GM11168 (cell line): ENCODE measurements around the gene EID1.

Source experiments
- in situ Hi-C: fragments of 300-500 bp; cut with MboI; formaldehyde crosslinking; loops from one replicate; pipeline ENCODE4 v1.12.0; 2022; ENCODE audit warnings: low sequenced_read_pairs; ENCODE audit not compliant: unreplicated experiment

EID1 gene

DNA sequence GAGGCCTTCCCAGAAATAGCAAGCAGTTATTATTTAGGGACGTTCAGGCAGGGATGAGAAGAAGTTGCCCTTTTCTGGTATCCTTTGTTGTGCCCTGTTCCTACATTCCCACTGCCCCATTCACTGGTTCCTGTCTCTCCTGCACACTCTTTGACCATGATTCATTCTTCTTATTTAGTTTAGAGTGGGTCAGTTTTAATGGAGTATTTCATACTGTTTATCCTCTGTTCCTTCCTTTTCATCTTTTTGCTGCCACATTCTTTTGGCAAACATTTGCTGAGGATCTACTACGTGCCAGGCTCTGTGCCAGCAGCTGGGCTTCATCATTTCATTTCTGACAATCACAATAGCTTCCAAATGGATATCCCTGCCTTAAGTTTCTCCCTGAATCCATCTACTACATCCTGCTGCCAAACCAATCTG is 11.8 kb upstream of the EID1 start:
- in situ Hi-C loops = loop anchor here (25.0 kb wide), 3 partner anchors 246 to 1271 kb away; partner anchors contain the start of gene FGF7

DNA sequence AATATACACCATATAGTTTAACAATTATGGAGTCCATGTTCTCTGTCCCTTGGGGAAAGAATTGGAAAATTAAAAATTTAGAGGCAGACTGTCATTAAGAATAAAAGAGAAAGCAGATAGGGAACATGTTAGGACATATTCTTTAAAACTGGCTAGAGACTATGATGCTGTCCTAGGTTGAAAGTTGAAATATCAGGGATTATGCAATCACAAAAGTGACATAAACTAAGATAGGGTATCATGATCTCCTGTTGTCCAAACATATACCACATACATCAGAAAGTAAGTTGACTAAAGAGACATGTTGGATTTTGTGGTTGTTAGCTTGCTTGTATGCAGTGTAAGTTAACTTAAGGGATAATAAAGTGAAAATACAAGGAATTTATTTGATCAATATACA is 9.9 kb upstream of the EID1 start:
- in situ Hi-C loops = loop anchor here (25.0 kb wide), 3 partner anchors 244 to 1269 kb away; partner anchors contain the start of gene FGF7

DNA sequence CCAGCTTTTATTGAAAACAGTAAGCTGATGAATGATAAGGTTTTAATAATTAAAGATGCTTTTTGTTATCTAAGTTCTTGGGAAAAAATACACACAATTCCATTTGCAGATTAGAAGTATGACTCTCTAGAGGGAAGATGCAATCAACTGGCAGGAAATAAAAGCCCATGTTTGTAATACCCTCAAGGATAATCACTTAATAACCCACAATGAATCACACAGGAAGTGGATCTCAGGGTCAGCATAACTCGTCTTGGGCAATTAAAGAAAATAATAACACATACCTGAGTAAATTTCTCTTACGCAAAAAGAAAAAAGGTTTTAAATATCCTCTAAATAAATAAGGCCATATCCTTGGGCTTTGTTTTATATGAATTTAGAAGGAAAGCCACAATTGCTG is 9.4 kb upstream of the EID1 start:
- in situ Hi-C loops = loop anchor here (25.0 kb wide), 3 partner anchors 244 to 1269 kb away; partner anchors contain the start of gene FGF7

DNA sequence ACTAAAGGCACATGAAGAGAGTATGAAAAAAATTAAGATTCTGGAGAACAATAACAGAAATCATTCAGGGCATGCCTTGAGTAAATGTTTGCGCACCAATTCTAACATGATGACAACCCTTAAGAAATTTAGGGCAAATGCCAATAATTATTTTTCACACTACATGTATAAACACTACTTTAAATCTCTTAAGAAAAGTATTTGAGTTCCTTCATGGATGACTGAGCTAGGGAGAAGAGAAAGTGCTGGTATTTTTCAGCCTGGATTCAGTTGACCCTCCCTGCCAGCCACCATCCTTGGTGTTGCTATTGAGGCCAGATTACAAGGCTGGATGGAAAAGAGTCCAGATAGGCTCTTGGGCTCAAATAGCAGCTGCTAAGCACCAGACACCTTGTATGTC is 8.0 kb upstream of the EID1 start:
- in situ Hi-C loops = loop anchor here (25.0 kb wide), 3 partner anchors 242 to 1267 kb away; partner anchors contain the start of gene FGF7

DNA sequence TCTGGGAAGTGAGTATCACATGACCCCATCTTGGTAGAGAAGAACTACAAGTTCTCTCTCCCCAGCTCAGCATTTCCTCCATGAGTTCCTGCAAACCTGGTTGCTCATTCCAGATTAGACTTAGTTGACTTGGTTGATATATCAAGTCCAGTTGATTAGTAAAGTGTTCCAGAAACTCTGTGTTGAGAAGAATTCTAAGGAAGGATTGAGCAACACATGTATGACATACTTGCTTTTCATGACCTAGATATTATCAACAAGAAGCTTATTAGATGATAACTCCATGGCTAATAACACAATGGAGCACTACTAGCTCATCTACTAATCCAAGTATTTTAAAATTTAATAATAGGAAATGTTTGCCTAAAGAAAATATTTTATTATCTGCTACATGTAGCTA is 6.4 kb upstream of the EID1 start:
- in situ Hi-C loops = loop anchor here (25.0 kb wide), 3 partner anchors 241 to 1266 kb away; partner anchors contain the start of gene FGF7

DNA sequence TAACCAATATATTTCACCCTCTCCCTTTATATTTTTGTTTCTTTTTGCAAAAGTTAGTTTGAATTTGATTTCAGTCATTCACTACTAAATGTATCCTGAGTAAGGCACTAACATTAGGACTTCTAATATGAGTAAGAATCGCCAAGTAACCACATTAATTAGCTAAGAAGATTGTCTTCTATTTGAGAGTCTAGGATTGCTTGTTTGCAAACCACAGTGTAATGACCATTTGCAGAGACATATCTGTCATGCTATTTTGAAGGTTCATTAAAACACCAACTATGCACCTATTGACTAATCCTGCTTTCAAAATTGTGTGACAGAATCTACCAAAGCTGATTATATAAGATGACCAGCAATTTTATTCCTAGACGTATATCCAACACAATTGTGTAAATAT is 5.3 kb upstream of the EID1 start:
- in situ Hi-C loops = loop anchor here (25.0 kb wide), 3 partner anchors 240 to 1265 kb away; partner anchors contain the start of gene FGF7

DNA sequence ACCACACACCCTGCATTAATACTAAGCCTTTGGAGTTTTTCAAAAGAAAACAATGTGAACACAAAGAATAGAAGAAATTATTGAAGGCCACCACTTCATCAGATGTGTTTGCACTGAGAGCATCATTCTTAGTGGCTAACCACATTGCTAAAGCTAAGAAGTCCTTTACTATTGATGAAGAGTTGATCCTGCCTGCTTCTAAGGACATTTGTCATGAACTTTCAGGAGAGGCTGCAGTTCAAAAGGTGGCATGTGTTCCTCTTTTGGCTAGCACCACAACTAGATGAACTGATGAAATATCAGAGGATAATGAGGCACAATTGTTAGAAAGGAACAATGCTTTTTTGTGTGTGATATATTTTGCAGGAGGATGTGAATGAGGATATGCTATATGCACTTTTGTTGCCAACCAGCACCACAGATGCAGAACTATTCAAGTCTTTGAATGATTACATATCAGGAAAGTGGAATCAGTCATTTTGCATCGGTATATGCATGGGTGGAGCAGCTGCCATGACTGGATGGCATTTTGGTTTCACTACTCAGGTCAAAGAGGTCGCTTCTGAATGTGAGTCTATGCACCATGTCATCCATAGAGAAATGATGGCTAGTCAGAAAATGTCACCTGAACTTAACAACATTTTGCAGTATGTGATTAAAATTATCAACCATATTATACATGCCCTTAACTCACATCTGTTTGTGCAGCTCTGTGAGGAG is 2.5 kb upstream of the EID1 start:
- in situ Hi-C loops = no loop called here

DNA sequence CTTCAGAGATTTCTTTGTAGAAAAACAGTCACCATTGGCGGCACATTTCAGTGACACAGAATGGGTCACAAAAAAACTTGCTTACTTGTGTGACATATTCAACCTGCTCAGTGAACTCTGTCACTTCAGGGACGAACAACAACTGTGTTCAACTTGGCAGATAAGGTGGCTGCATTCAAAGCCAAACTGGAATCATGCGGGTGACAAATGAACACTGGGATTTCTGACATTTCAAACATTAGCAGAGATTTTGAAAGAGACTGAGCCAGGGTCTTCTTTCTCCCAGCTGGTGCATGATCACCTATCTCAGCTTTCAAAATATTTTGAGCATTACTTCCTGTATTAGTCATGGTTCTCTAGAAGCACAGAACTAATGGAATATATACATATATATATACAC is 1.9 kb upstream of the EID1 start:
- in situ Hi-C loops = no loop called here

DNA sequence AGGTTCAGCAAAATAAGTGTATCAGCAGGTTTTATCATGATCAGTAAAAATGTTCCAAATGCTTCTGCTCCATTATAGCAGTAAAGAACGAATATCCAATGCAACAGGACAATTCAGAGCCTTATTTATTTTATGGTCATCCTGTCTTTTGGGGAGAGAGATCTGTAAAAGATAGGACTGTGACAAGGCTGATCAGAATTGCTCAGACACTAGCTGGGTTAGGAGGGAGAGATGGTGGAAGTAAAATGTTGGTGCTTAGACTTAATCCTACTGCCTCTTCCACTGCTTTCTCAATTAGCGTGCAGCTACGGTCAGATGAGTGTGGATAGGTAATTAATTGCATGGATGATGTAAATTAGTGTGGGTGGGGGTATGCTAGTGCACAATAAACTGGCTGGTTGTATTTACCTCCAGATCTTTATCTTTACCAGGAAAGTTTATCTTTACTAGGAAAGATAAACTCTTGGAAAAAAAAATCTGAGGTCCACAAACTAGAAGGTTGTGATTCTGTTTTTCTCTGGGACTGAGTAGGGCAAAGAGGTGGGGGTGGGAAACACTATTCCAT is 2.2 kb downstream of the EID1 start:
- in situ Hi-C loops = no loop called here

DNA sequence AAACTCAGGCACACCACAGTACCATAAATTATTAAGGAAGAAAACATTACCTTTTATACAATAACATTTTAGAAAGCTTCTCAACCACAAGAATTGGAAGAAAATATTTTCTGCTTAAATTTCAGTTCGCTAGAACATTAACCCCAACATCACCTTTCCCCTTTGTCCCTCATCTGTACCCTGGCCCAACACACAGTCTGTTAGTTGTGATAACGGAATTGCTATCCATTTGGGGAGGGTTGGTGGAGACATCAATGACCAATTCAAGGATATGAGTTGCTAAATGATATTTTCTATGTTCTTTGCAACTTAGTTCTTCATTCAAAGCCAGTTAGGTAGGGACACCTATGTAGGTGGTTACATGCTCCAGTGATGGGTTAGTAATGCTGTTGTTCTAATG is 5.8 kb downstream of the EID1 start:
- in situ Hi-C loops = no loop called here

DNA sequence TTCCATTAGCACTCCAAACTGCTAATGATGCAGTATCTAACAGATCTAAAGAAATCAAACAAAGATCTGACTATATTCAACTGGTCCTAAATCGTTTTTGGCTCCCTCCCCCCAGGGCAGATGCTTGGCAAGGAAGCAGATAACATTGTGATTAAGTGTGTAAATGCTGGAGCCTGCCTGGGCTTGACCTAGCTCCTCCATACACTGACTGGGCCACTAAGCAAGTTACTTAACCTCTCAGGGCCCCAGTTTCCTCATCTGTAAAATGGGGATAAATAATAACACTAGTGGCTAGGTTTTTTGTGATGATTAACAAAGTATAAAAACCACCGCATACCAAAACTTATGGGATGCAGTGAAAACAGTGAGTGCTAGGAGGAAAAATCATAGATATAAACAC is 9.2 kb downstream of the EID1 start:
- in situ Hi-C loops = no loop called here

DNA sequence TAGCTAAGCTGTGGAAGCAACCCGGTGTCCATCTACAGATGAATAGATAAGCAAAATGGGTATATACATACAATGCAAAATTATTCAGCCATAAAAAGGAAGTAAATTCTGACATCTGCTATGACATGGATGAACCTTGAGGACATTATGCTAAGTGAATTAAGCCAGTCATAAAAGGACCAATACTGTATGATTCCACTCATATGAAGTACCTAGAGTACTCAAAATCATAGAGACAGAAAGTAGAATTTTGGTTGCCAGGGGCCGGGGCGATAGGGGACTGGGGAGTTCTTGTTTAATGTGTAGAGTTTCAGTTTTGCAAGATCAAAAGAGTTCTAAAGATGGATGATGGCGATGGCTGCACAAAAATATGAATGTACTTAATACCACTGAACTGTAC is 10.3 kb downstream of the EID1 start:
- in situ Hi-C loops = no loop called here

DNA sequence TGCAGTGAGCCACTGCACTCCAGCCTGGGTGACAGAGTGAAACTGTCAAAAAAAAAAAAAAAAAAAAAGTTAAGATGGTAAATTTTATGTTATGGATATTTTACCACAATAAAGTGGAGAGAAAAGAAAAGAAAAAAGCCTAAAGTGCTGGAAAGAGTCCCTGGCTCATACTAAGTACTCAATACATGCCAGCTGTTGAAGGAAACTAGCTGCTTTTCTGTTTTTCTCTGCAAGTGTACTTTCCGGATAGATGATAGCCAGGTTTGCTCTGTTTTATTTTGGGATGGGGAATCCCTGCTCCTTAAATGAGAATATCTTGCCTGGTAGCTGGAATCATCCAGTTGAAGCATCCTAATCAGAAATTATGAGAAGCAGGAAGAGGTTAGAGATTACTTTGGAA is 10.9 kb downstream of the EID1 start:
- in situ Hi-C loops = no loop called here

DNA sequence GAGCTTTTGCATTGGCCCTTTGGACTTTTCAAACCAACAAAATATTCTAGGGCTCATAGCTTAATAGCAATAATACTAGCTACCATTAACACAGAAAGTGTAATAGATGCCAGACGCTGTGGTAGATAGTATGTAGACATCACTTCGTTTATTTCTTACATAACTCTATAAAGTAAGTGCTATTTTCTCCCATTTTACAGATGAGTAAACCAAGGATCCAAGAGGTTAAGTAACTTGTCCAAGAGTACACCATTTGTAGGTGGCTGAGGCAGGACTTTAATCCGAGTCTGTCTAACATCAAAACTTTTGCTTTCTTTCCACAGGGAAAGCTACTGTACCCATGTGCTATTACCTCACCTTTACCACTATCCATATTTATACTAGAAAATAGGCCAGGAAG is 12.0 kb downstream of the EID1 start:
- in situ Hi-C loops = no loop called here

DNA sequence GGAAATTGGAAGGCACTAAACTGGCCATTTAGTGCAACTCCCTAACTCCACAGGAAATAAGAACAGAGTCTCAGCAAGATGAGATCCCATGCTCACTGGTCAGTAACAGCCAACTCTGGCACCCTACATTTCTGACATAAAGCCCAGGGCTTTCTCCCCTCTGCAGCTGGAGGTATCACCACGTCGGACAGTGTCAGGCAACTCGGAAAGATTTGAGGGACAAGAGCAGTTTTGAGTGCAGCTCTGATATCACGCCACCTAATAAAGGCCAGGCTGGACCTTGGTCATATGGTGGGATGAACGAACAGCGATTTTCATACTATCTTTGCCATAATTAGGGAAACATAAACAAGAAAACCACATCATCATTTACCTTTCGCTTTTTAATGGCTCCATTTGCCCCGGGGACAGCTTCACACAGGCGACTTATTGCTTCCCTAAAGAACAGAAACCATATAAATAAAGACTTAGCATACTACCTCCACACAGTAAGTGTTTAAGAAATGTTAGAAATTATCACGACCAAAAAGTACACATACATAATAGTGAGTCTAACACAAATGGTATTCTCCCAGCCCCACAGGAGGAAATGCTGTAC is 12.5 kb downstream of the EID1 start:
- in situ Hi-C loops = no loop called here

DNA sequence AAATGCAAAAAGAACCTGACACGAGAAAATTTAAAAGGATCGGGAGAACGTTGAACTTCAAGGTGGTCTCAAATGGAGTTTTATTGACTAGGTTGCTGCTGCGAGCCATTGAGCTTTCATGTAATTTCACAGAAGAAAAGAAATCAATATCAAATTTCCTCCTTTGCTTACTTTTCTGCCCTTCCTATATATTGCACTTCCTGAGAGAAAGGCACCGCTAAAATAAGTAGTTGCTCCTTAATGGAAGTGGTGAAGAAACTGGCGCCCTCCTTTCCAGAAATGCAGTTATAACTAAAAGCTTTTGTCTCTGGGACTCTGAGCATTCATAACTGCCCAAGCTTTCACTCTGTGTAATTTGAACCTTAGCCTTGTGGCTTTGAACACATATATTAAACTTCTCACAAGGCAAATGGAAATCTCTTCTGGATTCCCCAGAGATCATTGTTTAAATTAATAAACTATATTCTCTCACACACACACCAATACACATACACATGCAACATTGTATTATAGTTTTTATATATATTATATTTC is 13.4 kb downstream of the EID1 start:
- in situ Hi-C loops = no loop called here

DNA sequence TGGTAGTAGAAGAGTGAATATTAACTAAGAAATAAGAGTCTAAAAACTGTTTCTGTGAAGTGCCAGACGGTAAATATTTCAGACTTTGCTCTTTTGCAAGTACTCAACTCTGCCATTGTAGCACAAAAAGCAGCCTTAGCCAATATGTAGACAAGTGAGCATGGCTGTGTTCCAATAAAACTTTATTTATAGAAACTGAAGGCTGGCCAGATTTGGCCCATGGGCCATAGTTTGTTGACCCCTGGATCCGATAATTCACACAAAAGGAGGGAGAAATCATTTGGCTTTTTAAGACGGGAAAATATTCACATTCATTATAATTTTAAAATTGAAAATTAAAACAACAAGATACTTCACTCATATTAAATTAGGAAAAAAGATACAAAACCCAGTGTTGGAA is 15.4 kb downstream of the EID1 start:
- in situ Hi-C loops = no loop called here

DNA sequence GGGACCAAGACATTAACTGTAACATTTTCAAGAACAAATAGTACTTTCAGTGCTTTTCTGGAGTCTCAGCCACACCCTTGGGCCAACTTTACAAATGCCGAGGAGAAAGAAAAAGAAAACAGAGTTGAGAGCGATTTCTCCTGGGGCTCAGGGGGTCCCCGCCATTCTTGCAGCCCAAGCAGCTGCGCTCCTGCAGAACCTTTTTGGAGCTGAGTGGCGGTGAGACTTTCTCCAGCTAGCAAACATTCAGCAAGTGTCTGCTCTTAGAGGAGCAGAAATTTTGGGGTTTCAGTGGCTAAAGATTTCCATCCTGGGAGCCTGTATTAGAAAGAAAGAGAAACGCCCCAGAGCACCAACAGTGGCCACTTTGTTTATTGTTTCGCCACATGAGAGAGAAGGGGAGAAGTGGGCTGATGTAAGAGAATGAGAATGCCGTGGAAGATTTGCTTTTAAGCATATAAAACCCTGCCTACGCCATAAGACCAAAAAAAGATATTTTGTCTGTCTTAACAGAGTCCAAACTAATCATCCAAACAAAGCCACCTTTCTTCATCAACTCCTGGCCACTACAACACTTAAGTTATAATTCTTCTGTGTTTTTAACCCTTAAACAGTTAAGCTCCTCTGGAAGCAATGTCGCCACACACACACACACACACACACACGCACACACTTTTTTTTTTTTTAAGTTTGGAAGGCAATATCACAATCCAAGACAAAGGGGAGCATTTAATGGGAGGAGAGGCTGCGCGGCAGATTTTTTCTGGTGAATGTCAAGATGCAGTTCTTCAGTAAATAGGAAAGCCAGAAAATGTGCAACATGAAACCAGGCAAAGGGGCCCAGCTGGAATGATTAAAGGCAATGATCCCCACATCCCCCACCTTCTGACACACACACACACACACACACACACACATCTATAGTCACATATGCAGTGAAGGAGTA is 19.2 kb downstream of the EID1 start:
- in situ Hi-C loops = no loop called here

DNA sequence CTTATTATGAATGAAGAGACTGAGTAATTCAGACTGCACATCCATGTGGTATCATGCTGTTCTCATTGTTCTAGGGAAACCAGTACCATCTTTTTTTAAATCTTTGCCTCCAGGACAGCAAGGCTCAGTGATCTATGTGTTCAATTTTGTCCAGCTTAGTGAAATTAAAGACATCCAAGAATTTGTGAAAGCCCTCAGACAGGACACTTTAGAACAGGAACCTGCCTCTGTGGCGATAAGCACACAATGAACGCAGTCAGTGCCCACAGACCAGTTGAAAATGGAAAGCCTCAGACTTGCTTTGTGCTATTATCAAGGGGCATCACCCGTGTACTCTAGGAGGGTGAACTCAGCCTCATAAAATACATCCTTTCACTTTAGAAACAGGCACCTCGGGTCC is 20.1 kb downstream of the EID1 start:
- in situ Hi-C loops = no loop called here

DNA sequence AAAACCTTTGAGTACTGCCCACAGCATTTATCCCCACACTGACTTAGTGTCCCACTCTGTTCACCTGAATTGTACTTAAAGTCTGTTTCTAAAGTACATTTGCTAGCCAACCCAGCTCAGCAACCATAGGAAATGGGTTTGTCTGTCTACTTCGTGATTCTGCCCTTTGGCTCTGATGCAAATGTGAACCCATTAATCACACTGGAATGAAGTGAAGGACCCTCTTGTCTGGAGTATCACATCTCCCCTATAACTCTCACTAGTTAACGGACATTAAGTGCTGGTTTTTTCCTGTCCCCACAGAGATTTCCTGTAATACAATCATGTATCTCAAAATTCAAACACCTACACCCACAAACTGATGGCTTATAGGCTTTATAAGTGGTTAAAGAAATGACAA is 20.5 kb downstream of the EID1 start:
- in situ Hi-C loops = no loop called here
